ENCODE results near the gene LCTL.

GRCh38 chr15:66524838-66525237 lies 41.0 kb downstream of the LCTL start:
- no peak for TF ChIP-seq CTCF (IDR thresholded peaks at IDR 0.05)
- no peak for TF ChIP-seq MAX (IDR thresholded peaks at IDR 0.05; ENCODE audit: low read depth)
- TF ChIP-seq TCF12 (IDR thresholded peaks at IDR 0.05): no peak
- no peak for TF ChIP-seq RAD21 (IDR thresholded peaks at IDR 0.05; ENCODE audit: low read length)
- TF ChIP-seq TAF1 (IDR thresholded peaks at IDR 0.05; ENCODE audit: borderline replicate concordance, low read depth, low read length): no peak
- no peak for TF ChIP-seq YY1 (IDR thresholded peaks at IDR 0.05; ENCODE audit: low read depth)
- TF ChIP-seq ZBTB33 (IDR thresholded peaks at IDR 0.05; ENCODE audit: borderline replicate concordance, low read depth): no peak
- TF ChIP-seq GABPA (IDR thresholded peaks at IDR 0.05; ENCODE audit: low read depth): no peak
- TF ChIP-seq FOXM1 (IDR thresholded peaks at IDR 0.05; ENCODE audit: low read depth): no peak
